ENCODE data around the gene SUPT16H. TPM values are rescaled to one million over a fixed set of nuclear protein-coding genes. Genes with fewer than 3 reads are reported as not detected.

Gene SUPT16H
- total RNA-seq, 1 donor from 2014 or later = 77.8 TPM

GRCh38 chr14:21414137-21414631 lies 30.4 kb upstream of the SUPT16H start:
- DNase-seq (ENCODE audit: low read depth) = no peak
- Histone ChIP-seq H3K36me3 (ENCODE audit: control insufficient read depth, insufficient read depth, low read length) (no peaks in the 10 kb centered on the region), H3K4me3 (ENCODE audit: low read depth, low read length) (no peak overlapping the region)

GRCh38 chr14:21408147-21408546 lies 24.3 kb upstream of the SUPT16H start:
- DNase-seq (ENCODE audit: low read depth) = peak; percentile 23
- H3K4me3 ChIP-seq (ENCODE audit: low read depth, low read length) = no peak overlapping the region
- TF ChIP-seq, protein P1, sequence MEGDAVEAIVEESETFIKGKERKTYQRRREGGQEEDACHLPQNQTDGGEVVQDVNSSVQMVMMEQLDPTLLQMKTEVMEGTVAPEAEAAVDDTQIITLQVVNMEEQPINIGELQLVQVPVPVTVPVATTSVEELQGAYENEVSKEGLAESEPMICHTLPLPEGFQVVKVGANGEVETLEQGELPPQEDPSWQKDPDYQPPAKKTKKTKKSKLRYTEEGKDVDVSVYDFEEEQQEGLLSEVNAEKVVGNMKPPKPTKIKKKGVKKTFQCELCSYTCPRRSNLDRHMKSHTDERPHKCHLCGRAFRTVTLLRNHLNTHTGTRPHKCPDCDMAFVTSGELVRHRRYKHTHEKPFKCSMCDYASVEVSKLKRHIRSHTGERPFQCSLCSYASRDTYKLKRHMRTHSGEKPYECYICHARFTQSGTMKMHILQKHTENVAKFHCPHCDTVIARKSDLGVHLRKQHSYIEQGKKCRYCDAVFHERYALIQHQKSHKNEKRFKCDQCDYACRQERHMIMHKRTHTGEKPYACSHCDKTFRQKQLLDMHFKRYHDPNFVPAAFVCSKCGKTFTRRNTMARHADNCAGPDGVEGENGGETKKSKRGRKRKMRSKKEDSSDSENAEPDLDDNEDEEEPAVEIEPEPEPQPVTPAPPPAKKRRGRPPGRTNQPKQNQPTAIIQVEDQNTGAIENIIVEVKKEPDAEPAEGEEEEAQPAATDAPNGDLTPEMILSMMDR (IDR thresholded peaks at IDR 0.05; ENCODE audit: insufficient read depth, low read length, poor library complexity, severe bottlenecking) = no peak
- H3K27me3 ChIP-seq (ENCODE audit: control insufficient read depth, insufficient read depth, low read length) = no peaks in the 10 kb centered on the region
- H3K36me3 ChIP-seq (ENCODE audit: control insufficient read depth, insufficient read depth, low read length) = peaks cover 3% of the 10 kb centered on the region

More at GRCh38 chr14:21414137-21414631, 30.4 kb upstream of the SUPT16H start:
- H3K27me3 ChIP-seq (ENCODE audit: control insufficient read depth, insufficient read depth, low read length) = no peaks in the 10 kb centered on the region
- TF ChIP-seq, protein P1 (IDR thresholded peaks at IDR 0.05; ENCODE audit: insufficient read depth, low read length, poor library complexity, severe bottlenecking) = no peak

GRCh38 chr14:21406213-21406612 lies 22.4 kb upstream of the SUPT16H start:
- H3K36me3 ChIP-seq (ENCODE audit: control insufficient read depth, insufficient read depth, low read length) = peaks cover 7% of the 10 kb centered on the region
- TF ChIP-seq, protein P1 (IDR thresholded peaks at IDR 0.05; ENCODE audit: insufficient read depth, low read length, poor library complexity, severe bottlenecking) = no peak
- no peak for DNase-seq (ENCODE audit: low read depth)
- H3K4me3 ChIP-seq (ENCODE audit: low read depth, low read length) = no peak overlapping the region
- no peaks in the 10 kb centered on the region for H3K27me3 ChIP-seq (ENCODE audit: control insufficient read depth, insufficient read depth, low read length)

- Histone ChIP-seq H3K36me3 (ENCODE audit: control insufficient read depth, insufficient read depth, low read length) (peaks cover 7% of the 10 kb centered on the region), H3K27me3 (ENCODE audit: control insufficient read depth, insufficient read depth, low read length) (no peaks in the 10 kb centered on the region), H3K4me3 (ENCODE audit: low read depth, low read length) (no peak overlapping the region)
- TF ChIP-seq, protein P1 (IDR thresholded peaks at IDR 0.05; ENCODE audit: insufficient read depth, low read length, poor library complexity, severe bottlenecking) = no peak
- DNase-seq (ENCODE audit: low read depth) = no peak
Observed at GRCh38 chr14:21405097-21405496, 21.3 kb upstream of the SUPT16H start.

GRCh38 chr14:21399311-21399870 lies 15.6 kb upstream of the SUPT16H start:
- TF ChIP-seq, protein P1 (IDR thresholded peaks at IDR 0.05; ENCODE audit: insufficient read depth, low read length, poor library complexity, severe bottlenecking) = no peak
- Histone ChIP-seq H3K27me3 (ENCODE audit: control insufficient read depth, insufficient read depth, low read length) (no peaks in the 10 kb centered on the region), H3K36me3 (ENCODE audit: control insufficient read depth, insufficient read depth, low read length) (peaks cover 7% of the 10 kb centered on the region), H3K4me3 (ENCODE audit: low read depth, low read length) (no peak overlapping the region)
- DNase-seq (ENCODE audit: low read depth) = no peak

- no peaks in the 10 kb centered on the region for H3K27me3 ChIP-seq (ENCODE audit: control insufficient read depth, insufficient read depth, low read length)
- no peak overlapping the region for H3K4me3 ChIP-seq (ENCODE audit: low read depth, low read length)
- TF ChIP-seq, protein P1 (IDR thresholded peaks at IDR 0.05; ENCODE audit: insufficient read depth, low read length, poor library complexity, severe bottlenecking) = no peak
- H3K36me3 ChIP-seq (ENCODE audit: control insufficient read depth, insufficient read depth, low read length) = peaks cover 7% of the 10 kb centered on the region
- DNase-seq (ENCODE audit: low read depth) = no peak
Observed at GRCh38 chr14:21398901-21399300, 15.1 kb upstream of the SUPT16H start.

Measured in kidney epithelial cell (primary cell).